NCI-H1092 (cell line): Measurements from ENCODE around the gene RITA1.
A peak's percentile ranks its signal among the peaks of the same experiment; 100 is the strongest.

Experiments
- DNase-seq: peaks from one replicate; lab custom pipeline; 2025; lab: John Stamatoyannopoulos, UW

The RITA1 gene

DNA sequence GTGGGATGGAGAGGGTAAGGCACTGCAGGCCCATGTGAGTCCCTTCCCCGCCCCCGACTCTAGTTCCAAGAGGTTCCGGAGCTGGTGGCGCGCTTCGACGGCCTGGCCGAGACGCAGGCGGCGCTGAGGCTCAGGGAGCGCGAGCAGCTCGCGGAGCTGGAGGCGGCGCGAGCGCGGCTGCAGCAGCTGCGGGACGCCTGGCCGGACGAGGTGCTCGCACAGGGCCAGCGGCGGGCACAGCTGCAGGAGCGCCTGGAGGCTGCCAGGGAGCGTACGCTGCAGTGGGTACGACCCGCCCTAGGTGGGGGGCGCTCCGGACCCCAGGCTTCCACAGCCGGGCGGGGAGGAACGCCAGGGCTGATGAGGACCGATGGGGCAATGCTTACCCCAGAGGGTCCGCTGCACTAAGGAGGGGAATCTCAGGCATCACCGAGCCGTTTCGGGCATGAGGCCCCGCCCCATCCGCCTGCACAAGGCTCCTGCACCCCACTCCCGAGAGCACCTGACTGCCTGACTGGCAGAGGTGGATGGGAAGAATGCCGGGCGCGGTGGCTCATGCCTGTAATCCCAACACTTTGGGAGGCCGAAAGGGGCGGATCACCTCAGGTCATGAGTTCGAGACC is 31.1 kb upstream of the RITA1 start:
- DNase-seq: no peak

DNA sequence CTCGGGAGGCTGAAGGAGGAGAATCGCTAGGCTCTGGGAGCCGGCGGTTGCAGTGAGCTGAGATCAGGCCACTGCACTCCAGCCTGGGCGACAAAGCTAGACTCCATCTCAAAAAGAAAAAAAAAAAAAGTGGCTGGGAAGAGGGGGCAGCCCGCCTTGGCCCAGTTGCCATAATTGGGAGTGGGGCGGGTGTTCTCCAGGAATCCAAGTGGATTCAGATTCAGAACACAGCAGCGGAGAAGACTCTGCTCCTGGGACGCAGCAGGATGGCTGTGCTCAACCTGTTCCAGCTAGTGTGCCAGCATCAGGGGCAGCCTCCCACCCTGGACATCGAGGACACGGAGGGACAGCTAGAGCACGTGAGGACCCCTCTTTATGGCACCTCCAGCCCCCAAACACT is 30.5 kb upstream of the RITA1 start:
- DNase-seq: no peak

DNA sequence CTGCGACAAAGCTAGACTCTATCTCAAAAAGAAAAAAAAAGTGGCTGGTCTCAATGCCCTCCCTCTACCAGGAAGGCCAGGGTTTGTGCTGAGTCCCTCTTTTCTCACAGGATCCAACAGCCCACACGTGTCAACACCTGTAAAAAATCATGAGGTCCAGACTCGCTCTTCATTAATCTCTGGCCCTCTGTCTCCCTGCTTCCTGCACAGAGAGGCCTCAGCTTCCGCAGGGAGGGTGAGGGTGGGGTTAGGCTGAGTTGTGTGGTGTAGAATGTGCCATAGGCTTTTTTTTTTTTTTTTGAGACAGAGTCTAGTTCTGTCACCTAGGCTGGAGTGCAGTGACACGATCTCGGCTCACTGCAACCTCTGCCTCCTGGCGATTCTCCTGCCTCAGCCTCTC is 29.9 kb upstream of the RITA1 start:
- DNase-seq: no peak

DNA sequence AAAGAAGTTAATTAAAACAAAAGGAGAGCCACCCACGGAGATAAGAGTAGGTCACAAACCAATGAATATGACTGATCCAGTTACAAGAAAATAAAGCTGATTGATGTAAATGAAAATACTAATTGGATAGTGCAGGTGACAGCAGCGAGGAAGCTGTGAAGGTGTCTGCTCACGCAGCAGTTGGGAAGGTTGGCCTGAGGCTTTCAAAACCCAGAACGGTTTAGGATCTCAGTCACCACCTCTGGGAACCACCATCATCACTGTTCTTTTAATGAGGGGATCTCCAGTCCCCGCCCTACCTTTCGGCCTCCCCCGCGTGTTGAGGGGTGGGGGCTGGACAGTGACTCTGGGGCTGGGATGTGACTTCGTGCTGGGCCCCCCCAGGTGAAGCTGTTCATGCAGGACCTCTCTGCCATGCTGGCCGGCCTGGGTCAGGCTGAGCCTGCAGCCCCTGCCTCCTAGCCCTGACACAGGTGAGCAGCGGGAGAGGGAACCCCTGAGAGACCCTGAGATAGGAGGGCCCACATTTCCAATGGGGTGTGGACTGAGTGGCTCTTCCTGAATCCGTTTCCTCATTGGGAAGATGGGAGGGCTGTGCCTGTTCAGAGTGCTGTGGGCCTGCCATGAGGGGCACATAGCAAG is 28.2 kb upstream of the RITA1 start:
- DNase-seq: no peak

DNA sequence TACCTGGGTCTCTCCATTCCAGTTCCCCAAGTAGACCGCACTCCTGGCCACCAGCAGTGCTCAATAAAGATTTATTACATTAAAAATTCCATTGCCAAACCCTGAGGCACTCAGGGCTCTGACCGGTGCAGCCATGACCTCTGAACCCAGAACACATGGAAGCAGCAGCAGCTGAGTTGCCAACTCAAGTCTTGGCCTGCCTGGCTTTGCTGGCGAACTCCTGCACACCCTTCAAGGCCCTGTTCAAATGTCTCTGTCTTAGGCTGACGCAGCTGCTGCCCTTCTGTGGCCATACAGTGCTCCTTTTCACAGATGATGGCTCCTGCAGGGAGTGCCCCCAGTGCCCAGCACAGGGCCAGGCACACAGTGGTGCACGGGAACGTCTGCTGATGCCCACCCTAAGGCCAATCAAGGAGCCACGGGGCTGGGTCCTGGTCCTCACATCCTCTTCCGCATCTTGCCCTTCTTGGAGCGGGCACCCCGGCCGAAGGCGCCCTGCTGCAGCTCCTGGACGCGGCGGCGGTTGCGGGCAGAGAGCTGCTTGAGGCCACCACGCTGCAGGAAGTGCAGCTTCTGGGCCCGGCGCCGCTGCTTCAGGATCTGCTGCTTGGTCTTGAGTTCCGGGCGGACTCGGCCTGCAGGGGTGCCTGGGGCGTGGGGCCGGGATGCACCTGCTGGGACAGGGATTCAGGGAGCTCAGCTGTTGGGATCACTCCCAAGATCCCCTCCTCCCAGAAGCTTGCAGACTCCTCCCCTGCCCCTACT is 26.9 kb upstream of the RITA1 start:
- DNase-seq: no peak

DNA sequence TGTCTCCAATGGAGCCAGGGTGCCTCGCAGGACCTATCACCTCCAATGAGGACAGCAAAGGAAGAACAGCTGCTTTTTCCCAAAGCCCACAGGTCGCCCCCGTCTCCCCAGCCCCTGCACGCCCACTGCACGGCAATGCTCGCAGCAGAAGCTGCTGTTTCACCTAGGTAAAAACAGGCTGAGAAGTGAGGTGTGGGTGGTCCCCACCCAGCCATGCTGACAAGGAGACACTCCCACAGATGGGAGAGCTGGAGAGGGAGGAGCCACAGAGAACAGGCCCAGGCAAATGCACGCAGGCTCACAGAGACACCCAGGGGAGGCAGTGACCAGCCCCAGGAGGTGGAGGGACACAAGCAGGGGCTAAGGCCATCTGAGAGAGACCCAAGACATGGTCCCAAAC is 25.6 kb upstream of the RITA1 start:
- DNase-seq: no peak

DNA sequence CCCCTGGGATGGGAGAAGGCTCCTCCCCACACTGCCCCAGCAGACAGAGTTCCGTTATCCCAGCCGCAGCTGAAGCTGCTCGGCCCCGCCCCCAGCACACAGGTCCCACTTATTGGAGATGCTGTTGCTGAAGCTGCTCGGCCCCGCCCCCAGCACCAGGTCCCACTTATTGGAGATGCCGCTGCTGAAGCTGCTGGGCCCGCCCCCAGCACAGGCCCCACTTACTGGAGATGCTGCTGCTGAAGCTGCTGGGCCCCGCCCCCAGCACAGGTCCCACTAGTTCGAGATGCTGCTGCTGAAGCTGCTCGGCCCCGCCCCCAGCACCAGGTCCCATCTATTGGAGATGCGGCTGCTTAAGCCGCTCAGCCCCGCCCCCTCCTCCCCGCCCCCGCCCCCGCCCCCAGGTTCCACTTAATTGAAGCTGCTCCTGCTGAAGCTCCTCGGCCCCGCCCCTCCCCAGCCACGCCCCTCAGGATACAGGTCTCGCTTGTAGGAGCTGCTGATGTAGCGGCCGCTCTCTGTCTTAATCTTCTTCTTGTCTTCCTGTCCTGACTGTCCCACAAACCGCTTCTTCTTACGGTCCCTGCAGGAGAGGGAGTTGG is 24.0 kb upstream of the RITA1 start:
- DNase-seq: no peak

DNA sequence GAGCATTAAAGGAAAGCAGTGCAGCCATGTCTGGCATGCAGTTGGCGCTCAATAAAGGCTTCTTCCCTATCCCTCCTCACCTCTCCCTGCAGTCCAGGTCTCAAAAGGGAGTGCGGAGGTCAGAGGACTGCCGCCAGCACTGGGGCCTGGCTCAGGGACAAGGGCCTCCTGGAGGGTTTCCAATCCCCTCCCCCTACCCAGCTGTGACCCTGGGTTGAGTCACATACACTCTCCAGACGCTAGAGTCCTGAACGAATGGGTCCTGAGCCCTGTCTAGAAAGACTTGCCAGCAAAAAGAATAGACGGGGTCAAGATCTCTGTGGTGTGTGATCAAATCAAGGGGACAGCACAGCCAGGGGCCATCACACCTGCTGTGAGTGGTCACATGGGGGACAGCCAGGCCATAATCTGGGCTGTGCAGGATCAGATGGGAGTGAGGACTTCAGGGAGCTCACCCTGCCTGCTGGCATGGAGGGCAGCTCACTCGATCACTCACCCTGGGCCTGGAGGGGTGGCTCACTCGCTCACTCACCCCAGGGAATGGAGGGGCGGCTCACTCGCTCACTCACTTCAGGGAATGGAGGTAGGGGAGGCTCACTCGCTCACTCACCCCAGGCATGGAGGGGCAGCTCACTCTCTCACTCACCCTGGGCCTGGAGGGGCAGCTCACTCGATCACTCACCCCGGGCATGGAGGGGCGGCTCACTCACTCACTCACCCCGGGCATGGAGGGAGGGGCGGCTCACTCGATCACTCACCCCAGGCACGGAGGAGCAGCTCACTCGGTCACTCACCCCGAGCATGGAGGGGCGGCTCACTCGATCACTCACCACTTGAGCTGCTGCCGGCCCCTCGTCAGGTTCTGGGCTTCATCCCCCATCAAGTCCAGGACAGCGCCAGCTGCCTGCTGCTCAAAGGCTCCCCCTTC is 23.2 kb upstream of the RITA1 start:
- no peak for DNase-seq

DNA sequence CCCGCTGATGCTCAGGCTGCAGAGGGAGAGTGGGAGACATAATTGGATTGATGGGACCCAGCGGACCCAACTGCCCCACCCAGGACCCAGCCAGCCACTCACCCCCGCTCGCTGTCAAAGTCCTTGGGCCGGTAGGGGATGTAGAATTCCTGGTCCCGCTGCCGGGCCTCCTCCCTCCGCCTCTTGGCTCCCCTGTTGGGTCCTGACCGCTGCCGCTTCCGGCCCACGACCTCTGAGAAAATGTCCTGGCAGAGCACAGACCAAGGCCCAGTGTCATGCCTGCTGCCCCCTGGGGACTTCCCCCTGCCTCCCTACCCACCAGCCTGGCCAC is 22.5 kb upstream of the RITA1 start:
- DNase-seq: no peak

DNA sequence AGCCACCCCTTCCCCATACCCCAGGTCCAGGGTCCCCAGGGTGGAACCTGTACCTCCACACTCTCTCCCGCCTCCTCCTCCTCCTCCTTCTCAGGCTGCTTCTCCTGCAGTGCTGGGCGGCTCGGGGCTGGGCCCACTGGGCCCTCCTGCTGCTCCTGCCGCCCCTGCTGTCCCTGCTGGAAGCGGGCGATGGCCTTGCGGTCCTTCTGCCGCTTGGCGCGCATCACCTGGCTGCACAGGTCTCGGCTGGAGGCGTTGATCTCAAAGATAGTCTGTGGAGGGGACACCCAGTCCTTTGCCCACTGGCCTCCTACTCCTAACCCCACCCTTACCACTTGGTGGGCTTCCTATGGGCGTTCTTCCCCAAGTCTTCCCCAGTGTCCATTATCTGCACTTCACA is 21.5 kb upstream of the RITA1 start:
- DNase-seq: no peak

DNA sequence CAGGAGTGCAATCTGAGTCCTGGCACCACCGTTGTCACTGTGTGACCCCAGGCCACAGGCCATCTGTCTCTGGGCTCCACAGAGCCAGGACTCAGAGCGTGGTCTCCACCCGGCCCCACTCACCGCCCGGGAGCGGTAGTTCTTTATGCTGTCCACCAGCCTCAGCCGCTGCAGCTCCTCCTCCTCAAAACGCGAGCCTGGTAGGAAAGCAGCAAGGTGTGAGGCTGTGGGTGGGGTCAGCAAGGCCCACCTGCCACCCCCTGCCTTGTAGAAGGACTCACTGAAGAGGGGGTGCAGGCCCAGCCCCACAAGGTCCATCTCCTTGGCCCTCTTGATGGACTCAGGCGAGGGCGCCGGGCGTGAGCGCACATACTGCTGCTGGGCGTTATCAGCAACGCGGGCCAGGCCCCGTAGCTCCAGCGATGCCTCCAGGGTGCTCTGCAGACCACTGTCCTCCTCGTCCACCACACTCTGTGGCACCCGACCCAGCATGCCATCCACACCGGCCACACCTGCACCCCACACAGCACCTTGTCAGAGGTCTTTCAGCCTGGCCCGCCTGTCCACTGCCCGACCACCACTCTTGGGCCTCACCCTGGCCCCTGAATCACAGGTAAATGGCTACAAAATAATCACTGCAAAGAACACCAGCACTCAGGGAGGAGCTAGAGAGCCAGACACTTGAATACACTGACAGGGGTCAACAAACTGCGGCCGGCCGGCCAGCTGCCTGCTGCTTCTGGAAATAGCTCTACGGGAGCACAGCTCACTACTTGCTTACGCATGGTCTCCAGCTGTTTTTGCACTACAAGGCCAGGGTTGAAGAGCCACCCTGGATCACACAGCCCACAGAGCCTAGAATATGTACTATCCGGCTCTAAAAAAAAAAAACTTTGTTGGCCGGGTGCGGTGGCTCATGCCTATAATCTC is 19.7 kb upstream of the RITA1 start:
- no peak for DNase-seq

DNA sequence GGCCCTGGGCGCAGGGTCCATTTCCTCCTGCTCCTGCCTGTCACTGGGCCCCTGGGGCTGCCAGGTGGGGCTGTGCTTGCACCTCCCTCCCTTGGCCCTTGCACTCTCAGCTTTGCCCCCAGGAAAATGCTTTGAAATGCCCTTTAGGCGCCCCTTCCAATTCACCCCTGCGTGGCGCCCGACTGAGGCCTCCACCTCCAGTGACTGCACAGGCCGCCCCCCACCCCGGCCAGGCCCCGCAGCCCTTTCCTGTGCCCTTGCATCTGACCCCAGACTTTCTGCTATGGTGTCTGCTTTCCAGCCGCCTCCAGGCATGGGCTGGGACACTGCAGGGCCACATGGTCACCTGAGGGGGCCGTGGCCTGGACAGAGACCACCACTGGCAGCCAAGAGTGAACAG is 17.7 kb upstream of the RITA1 start:
- no peak for DNase-seq

DNA sequence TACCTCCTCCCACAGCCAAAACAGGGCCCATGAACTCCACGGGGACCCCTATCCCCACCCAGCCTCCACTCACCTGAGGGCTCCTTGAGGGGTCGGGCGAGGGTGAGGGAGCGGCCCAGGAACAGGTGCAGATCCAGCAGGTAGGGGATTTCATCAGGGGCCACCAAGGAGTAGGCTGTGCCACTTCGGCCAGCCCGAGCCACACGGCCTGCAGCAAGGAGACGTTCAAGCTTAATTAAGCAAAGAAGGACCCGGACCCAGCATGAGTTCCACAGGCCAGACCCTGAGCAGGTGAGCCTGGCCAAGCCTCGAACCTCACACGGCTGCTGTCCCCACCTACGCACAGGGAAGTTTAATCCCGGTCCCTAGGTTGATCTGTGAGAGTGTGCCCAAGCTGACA is 15.8 kb upstream of the RITA1 start:
- no peak for DNase-seq

DNA sequence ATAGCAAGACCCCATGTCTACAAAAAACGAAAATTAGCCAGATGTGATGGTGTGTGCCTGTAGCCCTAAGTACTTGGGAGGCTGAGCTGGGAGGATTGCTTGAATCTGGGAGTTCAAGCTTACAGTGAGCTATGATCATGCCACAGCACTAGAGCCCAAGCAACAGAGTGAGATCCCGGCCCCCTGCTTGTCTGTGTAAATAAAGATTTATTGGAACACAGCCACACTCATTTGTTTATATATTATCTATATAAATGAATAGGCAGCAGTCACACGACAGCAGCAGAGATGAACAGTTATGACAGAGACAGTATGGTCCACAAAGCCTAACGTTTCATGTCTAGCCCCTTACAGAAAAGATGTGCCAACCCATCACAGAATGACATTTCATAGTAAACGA is 15.1 kb upstream of the RITA1 start:
- DNase-seq: no peak

DNA sequence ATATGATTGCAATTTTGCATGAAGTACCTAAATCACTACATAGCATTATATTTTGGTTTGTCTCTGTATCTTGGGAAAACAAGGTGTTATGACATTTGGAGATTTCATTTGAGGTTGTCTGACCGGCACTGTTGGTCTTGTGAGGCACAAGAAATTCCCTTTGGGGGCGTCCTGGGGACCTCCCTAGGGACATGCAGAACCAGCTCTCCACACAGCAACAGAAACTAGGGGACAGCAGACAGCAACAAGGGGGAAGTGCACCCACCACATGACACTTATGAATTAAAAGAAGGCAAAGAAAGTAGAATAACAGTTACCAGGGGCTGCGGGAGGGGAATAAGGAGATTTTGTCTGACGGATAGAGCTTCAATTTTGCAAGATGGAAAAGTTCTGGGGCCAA is 14.6 kb upstream of the RITA1 start:
- no peak for DNase-seq

DNA sequence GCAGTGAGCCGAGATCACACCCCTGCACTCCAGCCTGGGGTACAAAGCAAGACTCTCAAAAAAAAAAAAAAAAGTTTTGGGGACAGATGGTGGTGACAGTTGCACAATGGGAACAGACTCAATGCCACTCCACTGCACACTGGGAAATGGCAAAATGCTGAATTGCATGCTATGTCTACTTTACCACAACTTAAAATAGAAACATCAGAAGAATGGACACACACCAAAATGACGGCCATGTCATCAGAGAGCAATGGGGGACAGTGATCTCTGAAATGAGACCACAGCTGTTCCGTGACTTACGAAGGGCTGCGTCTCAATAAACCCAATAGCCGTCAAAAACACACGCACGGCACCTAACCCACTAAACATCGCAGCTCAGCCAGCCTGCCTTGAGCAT is 14.0 kb upstream of the RITA1 start:
- no peak for DNase-seq

DNA sequence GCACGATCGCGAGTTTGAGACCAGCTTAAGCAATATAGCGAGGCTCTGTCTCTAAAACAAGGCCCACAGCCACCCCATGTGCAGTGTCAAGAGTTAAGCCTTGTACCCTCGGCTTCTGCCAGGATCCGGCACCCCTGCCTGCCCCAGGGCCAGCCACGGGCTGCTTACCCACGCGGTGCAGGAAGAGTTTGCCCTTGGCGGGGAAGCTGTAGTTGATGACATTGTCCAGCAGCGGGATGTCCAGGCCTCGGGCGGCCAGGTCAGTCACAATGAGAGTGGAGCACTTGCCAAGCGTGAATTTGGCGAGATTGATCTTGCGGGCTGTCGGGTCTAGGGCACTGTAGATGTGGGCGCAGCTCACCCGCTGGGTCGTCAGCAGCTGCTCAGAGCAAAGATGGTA is 13.3 kb upstream of the RITA1 start:
- no peak for DNase-seq

DNA sequence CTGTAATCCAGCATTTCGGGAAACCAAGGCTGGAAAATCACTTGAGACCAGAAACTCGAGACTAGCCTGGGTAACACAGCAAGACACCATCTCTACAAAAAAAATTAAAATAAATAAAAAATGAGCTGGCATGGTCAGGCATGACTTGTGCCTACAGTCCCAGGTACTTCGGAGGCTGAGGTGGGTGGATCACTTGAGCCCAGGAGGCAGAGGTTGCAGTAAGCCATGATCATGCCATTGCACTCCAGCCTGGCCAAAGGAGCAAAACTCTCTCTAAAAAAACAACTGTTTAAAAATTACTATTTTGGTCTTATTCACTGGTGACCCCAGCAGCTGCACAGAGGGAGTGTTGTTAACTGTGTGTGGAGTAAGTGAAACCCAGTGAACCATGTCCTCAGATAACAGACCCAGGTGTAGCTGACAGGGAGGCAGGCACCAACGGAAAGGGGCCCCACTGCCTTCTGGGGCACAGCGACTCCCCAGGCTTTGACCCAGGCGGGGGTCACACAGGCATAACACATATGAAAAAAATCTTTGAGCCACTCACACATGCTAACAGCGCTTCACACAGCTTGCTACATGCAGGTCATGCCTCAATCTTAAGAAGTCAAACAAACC is 12.3 kb upstream of the RITA1 start:
- no peak for DNase-seq

DNA sequence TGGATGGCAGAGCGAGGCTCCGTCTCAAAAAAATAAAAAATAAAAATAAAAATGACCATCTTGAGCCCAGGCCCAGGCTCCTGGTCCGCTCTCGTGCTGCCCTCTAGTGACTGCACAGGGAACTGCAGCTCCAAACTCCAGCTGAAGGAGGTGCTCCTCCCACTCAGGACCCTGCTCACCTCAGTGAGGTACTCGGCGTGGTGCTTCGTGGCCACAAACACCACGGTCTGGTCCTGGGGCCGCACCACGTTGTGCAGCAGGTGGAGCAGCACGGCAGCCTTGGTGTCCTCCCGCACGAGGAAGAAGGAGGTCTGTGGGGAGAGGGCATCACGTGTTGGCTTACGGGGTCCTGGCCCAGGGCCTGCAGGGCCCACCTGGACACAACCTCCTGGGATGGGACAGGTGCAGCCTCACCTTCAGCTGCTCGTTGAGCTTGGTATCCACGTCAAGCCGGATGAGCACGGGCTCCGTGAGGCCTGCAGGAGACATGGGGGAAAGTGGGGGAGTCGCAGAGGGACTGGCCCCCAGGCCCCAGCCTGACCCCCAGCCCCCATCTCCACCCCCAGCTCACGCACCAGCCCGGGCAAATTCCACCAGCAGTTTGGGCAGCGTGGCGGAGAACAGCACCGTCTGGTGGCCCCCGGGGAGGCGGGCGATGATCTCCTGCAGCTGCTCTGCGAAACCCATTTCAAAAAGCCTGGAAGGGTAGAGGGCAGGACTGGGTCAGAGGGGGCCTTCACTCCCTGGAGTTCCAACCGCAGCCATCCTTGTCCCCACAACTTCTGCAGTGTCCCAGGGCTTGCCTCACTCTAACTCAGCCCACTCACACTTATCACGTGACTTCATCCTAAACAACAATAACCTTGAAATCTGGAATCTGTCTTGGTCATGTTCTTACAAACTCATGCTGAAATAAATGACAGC is 10.8 kb upstream of the RITA1 start:
- peak; percentile 30 for DNase-seq

DNA sequence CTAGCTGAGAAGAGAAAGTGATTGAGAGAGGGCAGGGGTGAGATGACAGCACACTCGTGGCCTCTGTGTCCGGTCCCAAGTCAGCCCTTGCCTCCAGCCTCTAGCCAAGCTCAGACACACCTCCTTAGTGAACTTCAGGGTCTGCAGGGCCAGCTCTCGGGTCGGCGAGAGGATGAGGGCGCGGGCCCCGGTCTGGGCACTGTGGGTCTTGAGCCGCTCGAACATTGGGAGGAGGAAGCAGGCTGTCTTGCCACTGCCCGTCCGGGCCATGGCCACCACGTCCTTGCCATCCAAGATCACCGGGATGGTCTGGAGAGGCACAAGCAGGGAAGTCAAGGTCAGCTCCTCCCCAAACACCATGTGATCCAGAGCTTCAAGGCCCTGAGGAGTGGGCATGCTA is 6.5 kb upstream of the RITA1 start:
- DNase-seq: no peak
